Hindlimb muscle (tissue), 1 donor: Measurements from ENCODE around the gene PRR35. TPM values are rescaled to one million over a fixed set of nuclear protein-coding genes. Genes with fewer than 3 reads are reported as not detected.

Experiments
- DNase-seq: peaks from one replicate; pipeline ENCODE4 v3.0.0-alpha.2; 2013
- polyA plus RNA-seq: library from polyadenylated mRNA; unstranded; fragments of 120-200 nt; gene quantifications from one replicate; pipeline ENCODE4 v1.2.1, GENCODE V29; 2013; ENCODE audit not compliant: insufficient read length

PRR35 gene
- polyA plus RNA-seq, 1 donor, result 0.14 TPM

GRCh38 chr16:565419-566330 lies 5.5 kb downstream of the PRR35 start:
- no peak for DNase-seq

GRCh38 chr16:566475-567372 lies 6.5 kb downstream of the PRR35 start, which contains the start of gene NHLRC4:
TSS of gene NHLRC4 (plus strand) at chr16:567005. CDS start at chr16:568048, 1,043 bp downstream.
- peak; percentile 83 for DNase-seq

GRCh38 chr16:567373-568256 lies 7.4 kb downstream of the PRR35 start:
- DNase-seq, result no peak

GRCh38 chr16:568401-569258 lies 8.4 kb downstream of the PRR35 start:
- no peak for DNase-seq

- DNase-seq, result peak; percentile 55
Observed at GRCh38 chr16:569445-570254, 9.5 kb downstream of the PRR35 start, which contains the start of gene PIGQ. TSS of gene PIGQ (plus strand) at chr16:569968. CDS start at chr16:574075, 4,107 bp downstream.

- no peak for DNase-seq
Observed at GRCh38 chr16:572865-573650, 12.9 kb downstream of the PRR35 start.

- no peak for DNase-seq
Observed at GRCh38 chr16:574021-574760, 14.0 kb downstream of the PRR35 start.

GRCh38 chr16:575354-576196 lies 15.4 kb downstream of the PRR35 start:
- no peak for DNase-seq

- no peak for DNase-seq
Observed at GRCh38 chr16:576197-576822, 16.1 kb downstream of the PRR35 start.

- DNase-seq, result no peak
Observed at GRCh38 chr16:576823-577201, 16.6 kb downstream of the PRR35 start.

GRCh38 chr16:577796-578195 lies 17.6 kb downstream of the PRR35 start:
- no peak for DNase-seq

GRCh38 chr16:578232-578869 lies 18.2 kb downstream of the PRR35 start:
- DNase-seq, result no peak

GRCh38 chr16:578870-579405 lies 18.7 kb downstream of the PRR35 start:
- DNase-seq, result no peak

GRCh38 chr16:580141-580945 lies 20.1 kb downstream of the PRR35 start:
- no peak for DNase-seq

- no peak for DNase-seq
Observed at GRCh38 chr16:580946-581498, 20.8 kb downstream of the PRR35 start.
